Fibroblast of skin of right biceps (primary cell): ENCODE results near the gene CHST13.
A peak's percentile ranks its signal among the peaks of the same experiment; 100 is the strongest.
"Not testable (repeated sequence)": the region's sequence is repeated elsewhere in the genome, so short reads cannot be mapped to it uniquely, and the experiment has no call there.

Source experiments
- DNase-seq: peaks from one replicate; pipeline ENCODE4 v3.0.0-alpha.2; 2013

CHST13 gene

GRCh38 chr3:126527455-126528211 is 3.7 kb downstream of the CHST13 start:
- DNase-seq = no peak

- no peak for DNase-seq
These were observed 4.5 kb downstream of the CHST13 start for GRCh38 chr3:126528419-126528799.

GRCh38 chr3:126528800-126529541 is 5.0 kb downstream of the CHST13 start:
- DNase-seq = peak; percentile 7

DNA sequence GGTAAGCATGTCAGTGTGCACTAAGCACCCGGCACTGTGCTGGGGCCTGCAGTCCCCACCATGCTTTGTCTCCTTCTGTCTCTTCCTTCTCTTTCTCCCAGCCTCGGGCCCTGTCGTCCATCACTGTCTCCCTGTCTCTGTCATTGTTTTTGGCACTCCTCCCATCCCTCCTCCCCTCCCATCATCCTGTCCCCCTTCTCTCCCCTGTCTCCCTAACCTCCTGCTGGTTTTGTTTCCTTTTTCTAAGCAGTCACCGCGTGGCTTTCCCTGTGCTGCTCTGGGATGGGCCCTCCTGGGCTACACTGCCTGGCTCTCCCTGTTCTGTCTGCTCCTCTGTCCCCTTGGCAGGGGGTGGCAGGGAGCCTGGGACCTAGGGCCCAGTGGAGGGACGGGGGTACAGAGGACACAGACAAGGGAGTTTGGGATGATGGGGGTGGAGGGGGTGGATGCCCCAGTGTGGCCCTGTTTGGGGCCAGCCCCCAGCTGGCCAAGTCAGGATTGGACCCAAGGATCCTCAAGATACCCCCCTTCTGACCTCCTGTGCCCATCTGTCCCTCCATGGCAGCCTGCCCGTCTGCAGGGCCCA is 5.7 kb downstream of the CHST13 start:
- DNase-seq = no peak

- no peak for DNase-seq
These were observed 6.5 kb downstream of the CHST13 start for GRCh38 chr3:126530171-126531050.

- DNase-seq = no peak
These were observed 7.0 kb downstream of the CHST13 start for GRCh38 chr3:126531051-126531330.

DNA sequence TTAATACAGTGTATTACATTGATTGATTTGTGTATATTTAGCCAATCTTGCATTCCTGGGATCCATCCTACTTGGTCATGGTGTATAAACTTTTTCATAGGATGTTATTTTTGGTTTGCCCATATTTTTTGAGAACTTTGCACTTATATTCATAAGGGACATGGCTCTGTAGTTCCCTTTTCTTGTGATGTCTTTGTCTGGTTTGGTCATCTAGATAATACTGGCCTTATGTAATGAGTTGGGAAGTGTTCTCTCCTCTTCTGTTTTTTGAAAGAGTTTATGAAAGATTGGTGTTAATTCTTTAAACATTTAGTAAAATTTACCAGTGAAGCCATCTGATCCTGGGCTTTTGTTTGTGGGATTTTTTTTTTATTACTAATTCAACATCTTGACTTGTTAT is 9.6 kb downstream of the CHST13 start:
- no peak for DNase-seq

GRCh38 chr3:126534716-126535115 is 10.8 kb downstream of the CHST13 start:
- not testable (repeated sequence) for DNase-seq

GRCh38 chr3:126535636-126536035 is 11.7 kb downstream of the CHST13 start:
- DNase-seq = no peak

DNA sequence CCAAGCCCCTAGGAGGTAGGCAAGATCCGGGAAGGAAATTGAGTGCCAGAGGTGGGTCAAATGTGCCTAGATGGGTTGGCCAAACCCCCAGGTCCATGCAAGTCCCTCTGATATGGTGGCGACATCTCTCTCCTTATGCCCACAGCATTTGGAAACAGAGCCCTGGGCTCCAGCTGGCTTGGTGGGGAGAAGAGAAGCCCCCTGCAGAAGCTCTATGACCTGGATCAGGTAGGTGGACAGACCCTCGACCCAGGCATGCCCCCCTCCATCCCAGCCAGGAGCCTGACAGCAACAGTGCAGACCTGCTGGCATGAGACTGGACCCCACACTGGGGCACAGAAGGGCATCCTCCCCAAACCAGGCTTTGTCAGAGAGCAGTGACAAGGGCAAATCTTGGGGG is 12.2 kb downstream of the CHST13 start:
- no peak for DNase-seq

GRCh38 chr3:126537116-126537729 is 13.3 kb downstream of the CHST13 start:
- DNase-seq = no peak

DNA sequence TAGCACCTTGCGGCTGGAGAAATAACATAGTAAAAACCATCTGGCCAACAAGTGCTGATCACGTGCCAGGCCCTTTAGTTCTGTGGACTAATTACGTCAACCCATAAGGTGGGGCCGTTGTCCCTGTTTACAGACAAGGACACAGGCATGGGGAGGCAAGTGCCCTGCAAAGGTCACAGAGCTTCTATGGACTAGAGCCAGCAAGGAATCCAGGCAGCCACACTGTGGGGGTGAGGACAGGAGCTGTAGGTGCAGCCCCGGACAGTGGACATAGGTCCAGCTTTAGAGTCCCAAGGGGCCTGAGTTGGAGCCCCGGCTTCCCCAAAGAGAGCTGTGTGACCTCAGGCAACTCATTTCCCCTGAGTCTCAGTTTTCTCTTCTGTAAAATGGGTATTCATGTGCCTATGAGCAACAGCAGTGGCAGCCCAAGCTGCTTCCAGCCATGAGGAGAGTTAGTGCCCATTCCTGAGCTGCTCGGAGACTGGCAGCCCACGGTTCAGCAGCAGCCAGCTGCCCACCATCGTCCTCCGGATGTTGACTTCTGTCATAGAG is 13.9 kb downstream of the CHST13 start:
- no peak for DNase-seq

DNA sequence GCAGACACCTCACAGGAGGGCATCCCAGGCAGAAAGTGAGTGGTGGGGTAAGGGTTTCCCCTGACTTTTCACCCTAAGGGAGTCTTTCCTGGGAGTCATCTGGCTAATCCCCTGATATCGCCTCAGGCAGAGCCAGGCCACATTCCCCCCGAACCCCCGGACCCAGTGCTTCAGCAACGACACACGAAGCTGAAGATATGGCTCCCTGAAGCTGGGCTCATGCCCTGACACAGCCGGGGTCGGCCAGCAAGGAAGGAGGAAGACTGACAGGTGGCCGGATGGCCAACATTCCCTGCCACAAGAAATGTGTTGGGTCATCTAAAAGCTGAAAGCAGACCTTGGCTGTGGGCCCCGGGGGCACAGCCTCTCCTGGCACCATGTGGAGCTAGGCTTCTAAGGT is 14.4 kb downstream of the CHST13 start:
- no peak for DNase-seq

DNA sequence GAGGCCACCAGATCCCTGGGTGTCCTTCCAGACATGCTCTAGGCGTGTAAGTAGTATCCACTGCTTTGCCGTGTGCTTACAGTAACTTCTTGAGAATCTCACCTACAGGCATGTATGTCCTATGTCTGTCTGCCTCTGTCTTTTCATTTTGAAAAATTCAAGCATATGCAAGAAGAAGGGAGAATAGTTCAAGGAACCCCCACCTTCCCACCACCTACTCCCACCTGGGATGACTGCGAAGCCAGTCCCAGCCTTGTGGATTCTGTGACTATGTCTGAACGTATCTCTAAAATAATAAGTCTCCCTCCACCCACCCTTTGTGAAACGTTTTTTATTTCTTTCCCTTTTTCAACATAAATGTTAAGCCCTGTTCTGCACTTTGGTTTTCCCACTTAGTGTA is 15.0 kb downstream of the CHST13 start:
- no peak for DNase-seq

DNA sequence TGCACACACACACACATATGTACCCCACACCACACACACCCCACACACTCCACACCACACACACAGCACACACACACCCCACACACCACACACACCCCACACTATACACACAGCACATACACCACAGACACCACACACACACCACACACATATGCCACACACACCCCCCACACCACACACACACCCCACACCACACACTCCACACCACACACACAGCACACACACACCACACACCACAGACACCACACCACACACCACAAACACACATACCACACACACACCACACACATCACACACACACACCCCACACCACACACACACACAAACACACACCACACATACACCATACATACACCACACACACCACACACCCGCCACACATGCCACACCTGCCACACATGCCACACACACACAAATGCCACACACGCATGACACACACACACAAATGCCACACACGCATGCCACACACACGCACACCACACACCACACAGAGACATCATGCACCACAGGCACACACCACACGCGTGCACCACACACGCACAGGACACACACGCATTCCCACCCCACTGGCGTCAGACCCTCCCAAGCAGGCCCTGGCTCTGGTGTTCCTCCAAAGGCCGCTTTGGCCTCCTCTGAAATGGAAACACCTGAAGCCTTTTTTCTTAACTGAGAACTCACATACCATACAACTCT is 15.7 kb downstream of the CHST13 start:
- DNase-seq = no peak

GRCh38 chr3:126540342-126540849 is 16.4 kb downstream of the CHST13 start:
- DNase-seq = peak; percentile 97

DNA sequence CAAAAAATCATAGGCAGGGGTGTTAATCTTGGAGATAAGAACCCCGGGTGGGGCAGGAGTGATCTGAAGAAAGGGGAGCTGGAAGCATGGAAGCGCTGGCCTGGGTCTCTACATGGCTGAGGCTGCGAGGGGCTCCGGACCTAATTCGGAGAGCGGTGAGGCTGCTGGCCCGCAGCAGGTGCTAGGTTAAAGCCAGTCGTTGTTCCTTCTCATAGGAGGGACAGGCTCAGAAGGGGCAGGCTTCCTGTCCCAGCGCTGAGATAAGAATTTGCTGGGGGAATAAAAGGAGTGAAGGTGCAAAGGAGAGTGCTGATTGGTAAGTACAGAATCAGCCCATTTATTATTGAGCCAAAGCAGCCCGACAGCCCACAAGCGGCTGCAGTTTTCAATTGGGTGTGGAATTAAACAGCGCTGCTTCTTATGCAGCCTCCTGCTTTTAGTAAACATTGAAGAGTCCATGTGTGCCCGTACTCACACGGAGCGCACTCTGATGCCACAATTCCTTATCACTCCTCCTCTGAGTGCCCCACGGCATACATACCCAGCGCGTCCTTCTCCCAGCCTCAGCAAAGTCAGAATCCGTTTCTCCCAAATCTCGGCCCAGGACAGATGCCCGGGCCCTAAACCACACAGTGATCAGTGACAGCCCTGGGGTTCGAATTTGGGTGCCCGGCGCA is 17.1 kb downstream of the CHST13 start:
- DNase-seq = no peak

DNA sequence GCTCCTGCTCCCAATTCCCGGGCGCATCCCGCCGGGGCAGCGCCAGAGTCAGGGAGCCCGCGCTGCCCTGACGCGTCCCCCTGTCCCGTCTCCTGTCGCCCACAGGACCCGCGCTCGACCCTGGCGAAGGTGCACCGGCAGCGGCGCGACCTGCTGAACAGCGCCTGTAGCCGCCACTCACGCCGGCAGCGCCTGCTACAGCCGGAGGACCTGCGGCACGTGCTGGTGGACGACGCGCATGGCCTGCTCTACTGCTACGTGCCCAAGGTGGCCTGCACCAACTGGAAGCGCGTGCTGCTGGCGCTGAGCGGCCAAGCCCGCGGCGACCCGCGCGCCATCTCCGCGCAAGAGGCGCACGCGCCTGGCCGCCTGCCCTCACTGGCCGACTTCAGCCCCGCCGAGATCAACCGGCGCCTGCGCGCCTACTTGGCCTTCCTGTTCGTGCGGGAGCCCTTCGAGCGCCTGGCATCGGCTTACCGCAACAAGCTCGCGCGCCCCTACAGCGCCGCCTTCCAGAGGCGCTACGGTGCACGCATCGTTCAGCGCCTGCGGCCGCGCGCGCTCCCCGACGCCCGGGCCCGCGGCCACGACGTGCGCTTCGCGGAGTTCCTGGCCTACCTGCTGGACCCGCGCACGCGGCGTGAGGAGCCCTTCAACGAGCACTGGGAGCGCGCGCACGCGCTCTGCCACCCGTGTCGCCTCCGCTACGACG is 17.8 kb downstream of the CHST13 start:
- peak; percentile 9 for DNase-seq

DNA sequence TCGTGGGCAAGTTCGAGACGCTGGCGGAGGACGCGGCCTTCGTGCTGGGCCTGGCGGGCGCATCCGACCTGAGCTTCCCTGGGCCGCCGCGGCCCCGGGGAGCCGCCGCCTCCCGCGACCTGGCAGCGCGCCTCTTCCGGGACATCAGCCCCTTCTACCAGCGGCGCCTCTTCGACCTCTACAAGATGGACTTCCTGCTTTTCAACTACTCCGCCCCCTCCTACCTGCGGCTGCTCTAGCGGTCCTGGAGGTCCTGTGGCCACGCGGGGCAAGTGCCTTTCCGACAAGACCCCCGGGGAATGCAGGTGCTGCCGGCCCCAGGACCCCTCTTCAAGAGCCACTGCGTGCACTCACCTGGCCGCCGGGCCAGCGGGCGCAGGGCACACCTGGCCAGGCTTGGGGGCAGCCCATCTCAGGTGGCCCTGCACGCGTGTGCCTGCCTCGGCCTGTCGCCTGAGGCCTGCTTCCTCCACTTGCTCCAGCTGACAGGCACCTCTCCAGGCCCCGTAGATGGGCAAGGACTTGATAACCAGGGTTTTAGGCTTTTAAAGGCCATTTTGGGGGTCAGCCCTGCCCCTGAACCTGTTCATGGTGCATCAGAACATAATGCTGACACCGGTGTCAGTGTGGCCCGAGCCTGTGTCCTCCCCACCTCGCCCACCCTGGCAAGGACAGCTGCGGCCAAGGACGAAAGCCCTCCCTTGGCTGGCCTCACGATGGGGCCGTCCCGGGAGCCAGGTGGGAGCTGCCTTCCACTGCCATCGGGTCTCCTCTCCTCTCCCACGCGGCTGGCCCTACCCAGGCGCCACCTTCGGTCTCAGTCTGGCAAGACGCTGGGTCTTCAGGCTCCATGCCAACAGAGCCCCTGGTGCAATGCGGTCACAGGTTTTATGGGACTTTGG is 18.6 kb downstream of the CHST13 start:
- no peak for DNase-seq
